T-helper 9 cell (primary cell): Measurements from ENCODE around the gene ZFP64.
"Not testable (repeated sequence)": the region's sequence is repeated elsewhere in the genome, so short reads cannot be mapped to it uniquely, and the experiment has no call there.

Source experiments
- DNase-seq: peaks from one replicate; pipeline ENCODE4 v3.0.0-alpha.2; 2020

The ZFP64 gene

GRCh38 chr20:52201395-52201794 is 9.8 kb upstream of the ZFP64 start:
- DNase-seq = no peak

- no peak for DNase-seq
Observed at GRCh38 chr20:52200870-52201269, 9.3 kb upstream of the ZFP64 start.

GRCh38 chr20:52196845-52197244 is 5.3 kb upstream of the ZFP64 start:
- DNase-seq = no peak

- no peak for DNase-seq
Observed at GRCh38 chr20:52193886-52194545, 2.4 kb upstream of the ZFP64 start.

- DNase-seq = no peak
Observed at GRCh38 chr20:52193133-52193532, 1.6 kb upstream of the ZFP64 start.

GRCh38 chr20:52192719-52193007 is 1.1 kb upstream of the ZFP64 start:
- DNase-seq = not testable (repeated sequence)

GRCh38 chr20:52191916-52192718 is 538 bp upstream of the ZFP64 start:
- DNase-seq = peak; percentile 44

- DNase-seq = no peak
Observed at GRCh38 chr20:52190437-52191131, 995 bp downstream of the ZFP64 start.

- DNase-seq = no peak
Observed at GRCh38 chr20:52181766-52182165, 9.8 kb downstream of the ZFP64 start.

- no peak for DNase-seq
Observed at GRCh38 chr20:52180180-52180840, 11.3 kb downstream of the ZFP64 start.

- DNase-seq = no peak
Observed at GRCh38 chr20:52179331-52180179, 12.0 kb downstream of the ZFP64 start.

- no peak for DNase-seq
Observed at GRCh38 chr20:52178691-52179090, 12.9 kb downstream of the ZFP64 start.

GRCh38 chr20:52175840-52176239 is 15.7 kb downstream of the ZFP64 start:
- no peak for DNase-seq

GRCh38 chr20:52172392-52173047 is 19.1 kb downstream of the ZFP64 start:
- no peak for DNase-seq

GRCh38 chr20:52171025-52171424 is 20.6 kb downstream of the ZFP64 start:
- DNase-seq = no peak

GRCh38 chr20:52168116-52168515 is 23.5 kb downstream of the ZFP64 start:
- no peak for DNase-seq

GRCh38 chr20:52167232-52167840 is 24.2 kb downstream of the ZFP64 start:
- no peak for DNase-seq

- DNase-seq = no peak
Observed at GRCh38 chr20:52166150-52166549, 25.4 kb downstream of the ZFP64 start.

GRCh38 chr20:52160621-52161204 is 30.9 kb downstream of the ZFP64 start:
- DNase-seq = no peak

GRCh38 chr20:52160049-52160570 is 31.5 kb downstream of the ZFP64 start:
- no peak for DNase-seq

- no peak for DNase-seq
Observed at GRCh38 chr20:52154575-52154974, 37.0 kb downstream of the ZFP64 start.
